ENCODE results near the gene FTH1. TPM values are rescaled to one million over a fixed set of nuclear protein-coding genes. Genes with fewer than 3 reads are reported as not detected.

FTH1 gene
- total RNA-seq, 1 experiment from 2014 or later: 3,345 TPM

DNA sequence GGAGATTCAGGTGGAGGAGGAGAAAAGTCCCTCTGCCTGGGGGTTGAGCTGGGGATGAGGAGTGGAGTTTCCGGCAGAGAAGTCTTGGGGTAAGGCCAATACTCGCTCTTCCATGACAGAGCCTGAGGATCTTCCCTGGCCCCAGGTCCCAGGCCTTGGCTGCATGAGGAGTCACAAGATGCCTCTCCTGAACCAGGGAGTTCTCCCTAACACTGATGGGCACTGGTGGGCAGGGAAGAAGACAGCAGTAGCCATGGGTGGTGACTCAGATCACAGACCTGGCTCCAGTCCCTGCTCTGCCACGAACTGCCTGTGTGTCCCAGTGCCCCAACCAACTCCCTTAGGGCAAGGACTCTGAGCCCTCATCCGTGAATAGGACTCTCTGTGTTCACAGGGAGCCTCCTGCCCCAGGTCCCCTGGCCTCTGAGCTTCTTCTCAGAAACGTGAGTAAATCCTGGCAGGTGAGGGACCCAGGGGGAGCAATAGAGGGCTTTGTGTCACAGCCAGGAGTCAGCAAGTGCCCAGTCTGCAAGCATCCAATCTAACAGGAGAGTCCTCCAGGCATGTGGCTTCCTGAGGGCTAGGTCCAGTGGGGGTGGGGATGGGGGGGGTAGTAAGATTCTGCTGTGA lies 45.5 kb upstream of the FTH1 start (continued):
- TF ChIP-seq, protein P1, sequence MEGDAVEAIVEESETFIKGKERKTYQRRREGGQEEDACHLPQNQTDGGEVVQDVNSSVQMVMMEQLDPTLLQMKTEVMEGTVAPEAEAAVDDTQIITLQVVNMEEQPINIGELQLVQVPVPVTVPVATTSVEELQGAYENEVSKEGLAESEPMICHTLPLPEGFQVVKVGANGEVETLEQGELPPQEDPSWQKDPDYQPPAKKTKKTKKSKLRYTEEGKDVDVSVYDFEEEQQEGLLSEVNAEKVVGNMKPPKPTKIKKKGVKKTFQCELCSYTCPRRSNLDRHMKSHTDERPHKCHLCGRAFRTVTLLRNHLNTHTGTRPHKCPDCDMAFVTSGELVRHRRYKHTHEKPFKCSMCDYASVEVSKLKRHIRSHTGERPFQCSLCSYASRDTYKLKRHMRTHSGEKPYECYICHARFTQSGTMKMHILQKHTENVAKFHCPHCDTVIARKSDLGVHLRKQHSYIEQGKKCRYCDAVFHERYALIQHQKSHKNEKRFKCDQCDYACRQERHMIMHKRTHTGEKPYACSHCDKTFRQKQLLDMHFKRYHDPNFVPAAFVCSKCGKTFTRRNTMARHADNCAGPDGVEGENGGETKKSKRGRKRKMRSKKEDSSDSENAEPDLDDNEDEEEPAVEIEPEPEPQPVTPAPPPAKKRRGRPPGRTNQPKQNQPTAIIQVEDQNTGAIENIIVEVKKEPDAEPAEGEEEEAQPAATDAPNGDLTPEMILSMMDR (IDR thresholded peaks at IDR 0.05 in 2 of 3, conservative IDR thresholded peaks at IDR 0.05 in 1 of 3; ENCODE audit: borderline replicate concordance in 1 of 3, insufficient read depth in 1 of 3, low read depth in 2 of 3, low read length in 2 of 3): no peak
- TF ChIP-seq ZFX (IDR thresholded peaks at IDR 0.05) (no peak), YY1 (IDR thresholded peaks at IDR 0.05; ENCODE audit: extremely low read depth, insufficient replicate concordance, low read depth, low read length) (no peak), EZH2phosphoT487 (IDR thresholded peaks at IDR 0.05; ENCODE audit: borderline replicate concordance) (no peak), SP1 (IDR thresholded peaks at IDR 0.05; ENCODE audit: low read depth) (no peak), CEBPB (IDR thresholded peaks at IDR 0.05; ENCODE audit: low read depth) (no peak), SRF (IDR thresholded peaks at IDR 0.05; ENCODE audit: low read depth) (no peak), JUND (IDR thresholded peaks at IDR 0.05) (no peak), POLR2AphosphoS5 (IDR thresholded peaks at IDR 0.05; ENCODE audit: low read depth, low read length) (no peak)
- TF ChIP-seq, protein P2, sequence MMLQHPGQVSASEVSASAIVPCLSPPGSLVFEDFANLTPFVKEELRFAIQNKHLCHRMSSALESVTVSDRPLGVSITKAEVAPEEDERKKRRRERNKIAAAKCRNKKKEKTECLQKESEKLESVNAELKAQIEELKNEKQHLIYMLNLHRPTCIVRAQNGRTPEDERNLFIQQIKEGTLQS (IDR thresholded peaks at IDR 0.05): no peak

DNA sequence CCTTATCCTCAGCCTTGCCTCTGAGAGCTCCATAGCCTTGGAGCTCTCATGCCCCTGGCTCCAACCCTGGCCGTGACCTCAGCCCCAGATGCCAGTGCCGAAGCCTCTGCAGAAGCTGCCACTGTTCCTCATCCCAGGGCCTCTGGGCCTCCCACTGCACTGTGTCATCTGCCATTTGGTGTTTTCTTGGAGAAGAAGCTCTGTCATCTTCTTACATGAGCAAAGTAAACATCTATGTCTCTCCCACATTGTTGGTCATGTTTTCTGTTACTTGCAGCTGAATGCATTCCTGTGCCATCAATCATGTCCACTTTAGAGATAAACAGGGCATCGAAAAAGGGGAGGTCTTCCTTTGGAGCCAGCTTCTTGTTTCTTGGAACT lies 45.0 kb upstream of the FTH1 start:
- H3K79me2 ChIP-seq (ENCODE audit: insufficient read depth, low read length): no peaks in the 10 kb centered on the region
- ATAC-seq (0 out of 2 replicates have a peak, but pooled peaks have one; percentile 7), DNase-seq (ENCODE audit: low read depth, low spot score) (no peak)
- intact Hi-C loops (cut with micrococcal nuclease): no loop called here
- no peak overlapping the region for H3K9ac ChIP-seq (ENCODE audit: low read length)
- RAD21 ChIA-PET (ENCODE audit: low non-redundant PET in 1 of 2, low total read pairs in 2 of 2, uncharacterized antibody in 2 of 2, unreplicated experiment in 2 of 2): no interaction called here
- no peaks in the 10 kb centered on the region for H3K27me3 ChIP-seq (ENCODE audit: insufficient read depth, low read length)
- no peaks in the 10 kb centered on the region for H3K9me2 ChIP-seq (ENCODE audit: insufficient read depth)
- CTCF ChIA-PET: no interaction called here
- H4K20me1 ChIP-seq (ENCODE audit: insufficient read depth): no peaks in the 10 kb centered on the region
- H3K4me3 ChIP-seq (replicated peaks in 1 of 2; ENCODE audit: low read depth in 1 of 2, low read length in 2 of 2): no peak overlapping the region
- H3K9me3 ChIP-seq (ENCODE audit: control insufficient read depth in 1 of 2, insufficient read depth in 1 of 2, low read depth in 1 of 2, low read length in 2 of 2): no peaks in the 10 kb centered on the region
- H3K36me3 ChIP-seq (ENCODE audit: control insufficient read depth in 1 of 2, insufficient read depth in 2 of 2, low read length in 2 of 2): no peaks in the 10 kb centered on the region
- peak overlapping the region; percentile 30; the same call in 1 of the 2 replicates for H3K27ac ChIP-seq (ENCODE audit: low read depth, low read length)
- peak overlapping the region; percentile 40 for H3K4me2 ChIP-seq (ENCODE audit: low read length)
- H3K4me1 ChIP-seq (ENCODE audit: control insufficient read depth in 1 of 2, insufficient read depth in 2 of 2, low read length in 2 of 2): peaks cover 17 to 20% of the 10 kb centered on the region in 2 experiments
- POLR2A ChIA-PET: interaction anchor here (1.0 to 1.7 kb wide), 4 partner anchors 12 to 63 kb away, joined by 3 to 6 read pairs (median 4); partner anchors contain the start of genes BEST1 and FTH1
- no TSS peak for BruUV-seq (replicated peaks)
- H2AFZ ChIP-seq (ENCODE audit: low read depth, low read length, poor library complexity, severe bottlenecking): no peak overlapping the region
- no peak for TF ChIP-seq ZFX (IDR thresholded peaks at IDR 0.05)
- TF ChIP-seq CBX3 (IDR thresholded peaks at IDR 0.05; ENCODE audit: low read depth): no peak
- no peak for TF ChIP-seq JUND (IDR thresholded peaks at IDR 0.05)
- TF ChIP-seq POLR2AphosphoS5 (IDR thresholded peaks at IDR 0.05; ENCODE audit: low read depth, low read length): no peak
- TF ChIP-seq, protein P3, sequence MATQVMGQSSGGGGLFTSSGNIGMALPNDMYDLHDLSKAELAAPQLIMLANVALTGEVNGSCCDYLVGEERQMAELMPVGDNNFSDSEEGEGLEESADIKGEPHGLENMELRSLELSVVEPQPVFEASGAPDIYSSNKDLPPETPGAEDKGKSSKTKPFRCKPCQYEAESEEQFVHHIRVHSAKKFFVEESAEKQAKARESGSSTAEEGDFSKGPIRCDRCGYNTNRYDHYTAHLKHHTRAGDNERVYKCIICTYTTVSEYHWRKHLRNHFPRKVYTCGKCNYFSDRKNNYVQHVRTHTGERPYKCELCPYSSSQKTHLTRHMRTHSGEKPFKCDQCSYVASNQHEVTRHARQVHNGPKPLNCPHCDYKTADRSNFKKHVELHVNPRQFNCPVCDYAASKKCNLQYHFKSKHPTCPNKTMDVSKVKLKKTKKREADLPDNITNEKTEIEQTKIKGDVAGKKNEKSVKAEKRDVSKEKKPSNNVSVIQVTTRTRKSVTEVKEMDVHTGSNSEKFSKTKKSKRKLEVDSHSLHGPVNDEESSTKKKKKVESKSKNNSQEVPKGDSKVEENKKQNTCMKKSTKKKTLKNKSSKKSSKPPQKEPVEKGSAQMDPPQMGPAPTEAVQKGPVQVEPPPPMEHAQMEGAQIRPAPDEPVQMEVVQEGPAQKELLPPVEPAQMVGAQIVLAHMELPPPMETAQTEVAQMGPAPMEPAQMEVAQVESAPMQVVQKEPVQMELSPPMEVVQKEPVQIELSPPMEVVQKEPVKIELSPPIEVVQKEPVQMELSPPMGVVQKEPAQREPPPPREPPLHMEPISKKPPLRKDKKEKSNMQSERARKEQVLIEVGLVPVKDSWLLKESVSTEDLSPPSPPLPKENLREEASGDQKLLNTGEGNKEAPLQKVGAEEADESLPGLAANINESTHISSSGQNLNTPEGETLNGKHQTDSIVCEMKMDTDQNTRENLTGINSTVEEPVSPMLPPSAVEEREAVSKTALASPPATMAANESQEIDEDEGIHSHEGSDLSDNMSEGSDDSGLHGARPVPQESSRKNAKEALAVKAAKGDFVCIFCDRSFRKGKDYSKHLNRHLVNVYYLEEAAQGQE (IDR thresholded peaks at IDR 0.05; ENCODE audit: low read depth): no peak
- no peak for TF ChIP-seq SP1 (IDR thresholded peaks at IDR 0.05; ENCODE audit: low read depth)
- no peak for TF ChIP-seq ELF1 (IDR thresholded peaks at IDR 0.05; ENCODE audit: borderline replicate concordance, low read depth)
- TF ChIP-seq YY1 (IDR thresholded peaks at IDR 0.05; ENCODE audit: extremely low read depth, insufficient replicate concordance, low read depth, low read length): no peak
- TF ChIP-seq POLR2A (IDR thresholded peaks at IDR 0.05; ENCODE audit: borderline replicate concordance, extremely low read depth, insufficient read depth, insufficient read length): no peak
- TF ChIP-seq FOSL1 (IDR thresholded peaks at IDR 0.05; ENCODE audit: low read depth): no peak
- TF ChIP-seq ZNF274 (IDR thresholded peaks at IDR 0.05; ENCODE audit: low read depth, low read length): no peak
- TF ChIP-seq, protein P4, sequence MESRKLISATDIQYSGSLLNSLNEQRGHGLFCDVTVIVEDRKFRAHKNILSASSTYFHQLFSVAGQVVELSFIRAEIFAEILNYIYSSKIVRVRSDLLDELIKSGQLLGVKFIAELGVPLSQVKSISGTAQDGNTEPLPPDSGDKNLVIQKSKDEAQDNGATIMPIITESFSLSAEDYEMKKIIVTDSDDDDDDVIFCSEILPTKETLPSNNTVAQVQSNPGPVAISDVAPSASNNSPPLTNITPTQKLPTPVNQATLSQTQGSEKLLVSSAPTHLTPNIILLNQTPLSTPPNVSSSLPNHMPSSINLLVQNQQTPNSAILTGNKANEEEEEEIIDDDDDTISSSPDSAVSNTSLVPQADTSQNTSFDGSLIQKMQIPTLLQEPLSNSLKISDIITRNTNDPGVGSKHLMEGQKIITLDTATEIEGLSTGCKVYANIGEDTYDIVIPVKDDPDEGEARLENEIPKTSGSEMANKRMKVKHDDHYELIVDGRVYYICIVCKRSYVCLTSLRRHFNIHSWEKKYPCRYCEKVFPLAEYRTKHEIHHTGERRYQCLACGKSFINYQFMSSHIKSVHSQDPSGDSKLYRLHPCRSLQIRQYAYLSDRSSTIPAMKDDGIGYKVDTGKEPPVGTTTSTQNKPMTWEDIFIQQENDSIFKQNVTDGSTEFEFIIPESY (IDR thresholded peaks at IDR 0.05; ENCODE audit: extremely low read depth, insufficient replicate concordance, low read length): no peak
